Measurements from ENCODE around the gene HPSE2. TPM values are rescaled to one million over a fixed set of nuclear protein-coding genes. Genes with fewer than 3 reads are reported as not detected.

The HPSE2 gene
- total RNA-seq, 1 experiment from 2014 or later, result 0.20 TPM

GRCh38 chr10:99005254-99005653 is 230.4 kb downstream of the HPSE2 start:
- H3K9me3 Mint-ChIP-seq, result peaks cover 16 to 20% of the 10 kb centered on the region in 2 experiments
- no peaks in the 10 kb centered on the region for H3K79me1 ChIP-seq (ENCODE audit: insufficient read depth, low read depth, low read length, poor library complexity, severe bottlenecking)
- H3K4ac ChIP-seq (ENCODE audit: low read depth, low read length), result no peak overlapping the region
- no peak overlapping the region for H3K9ac ChIP-seq (ENCODE audit: extremely low read depth, insufficient read length, low read length)
- no peaks in the 10 kb centered on the region for H4K20me1 ChIP-seq (ENCODE audit: control insufficient read depth, insufficient read depth, insufficient read length)
- no peak overlapping the region for H2AFZ ChIP-seq (ENCODE audit: low read length)
- no peaks in the 10 kb centered on the region for H3K4me1 ChIP-seq (ENCODE audit: insufficient read depth, low read length)
- peaks cover 0 to 13% (median 4%) of the 10 kb centered on the region in 3 experiments; a peak in 3 of 7 replicates for H3K36me3 Mint-ChIP-seq (ENCODE audit: insufficient read depth in 1 of 3, low read depth in 3 of 3)
- TF ChIP-seq CTCF (conservative IDR thresholded peaks at IDR 0.05), result no peak
- H3K9me3 ChIP-seq (ENCODE audit: control insufficient read depth, low read depth, low read length), result no peaks in the 10 kb centered on the region
- 100% methylated on average over 1 of the region's 1 CpG for WGBS (ENCODE audit: extremely low coverage, insufficient read length, low lambda C conversion rate)
- no peaks in the 10 kb centered on the region for H3K27me3 Mint-ChIP-seq (ENCODE audit: low read depth)
- H3K56ac ChIP-seq (ENCODE audit: insufficient read length, low read depth, low read length), result no peak overlapping the region
- H3K18ac ChIP-seq (ENCODE audit: insufficient read length, low read depth, low read length), result no peak overlapping the region
- H3K4me1 Mint-ChIP-seq, result peaks cover 2 to 5% of the 10 kb centered on the region in 2 experiments; a peak in 2 of 4 replicates
- H2BK12ac ChIP-seq (ENCODE audit: insufficient read length, low read depth, low read length), result no peak overlapping the region
- no peak overlapping the region for H3K14ac ChIP-seq (ENCODE audit: insufficient read depth, low read length)
- H3K4me3 Mint-ChIP-seq, result no peak overlapping the region
- H2BK15ac ChIP-seq (ENCODE audit: low read depth, low read length), result no peak overlapping the region
- peaks cover 2% of the 10 kb centered on the region for H3K23me2 ChIP-seq (ENCODE audit: insufficient read length, low read depth, low read length, poor library complexity, severe bottlenecking)
- H3K27ac ChIP-seq (ENCODE audit: insufficient read length, low read depth, low read length), result no peak overlapping the region
- no peaks in the 10 kb centered on the region for H3K79me2 ChIP-seq (ENCODE audit: insufficient read depth, low read length)
- DNase-seq, result no peak
- H4K91ac ChIP-seq (ENCODE audit: insufficient read length, low read depth, low read length), result no peak overlapping the region
- H4K8ac ChIP-seq (replicated peaks; ENCODE audit: insufficient read length, low read depth, low read length), result no peak overlapping the region
- H2BK5ac ChIP-seq (ENCODE audit: insufficient read length, low read length), result no peak overlapping the region
- no peak overlapping the region for H3K27ac Mint-ChIP-seq
- no peak overlapping the region for H2AK5ac ChIP-seq (ENCODE audit: insufficient read length, low read length)
- H3K4me2 ChIP-seq (ENCODE audit: insufficient read depth, insufficient read length, low read length), result no peak overlapping the region
- H2BK20ac ChIP-seq (ENCODE audit: low read depth, low read length, poor library complexity, severe bottlenecking), result no peak overlapping the region
- no peak overlapping the region for H3K23ac ChIP-seq (ENCODE audit: insufficient read length, low read depth, low read length)
- no peaks in the 10 kb centered on the region for H3K27me3 ChIP-seq (ENCODE audit: insufficient read depth, low read length)
- no peak overlapping the region for H4K5ac ChIP-seq (ENCODE audit: insufficient read length, low read depth, low read length)
- no peak overlapping the region for H3T11ph ChIP-seq (ENCODE audit: low read length)
- no peak overlapping the region for H2BK120ac ChIP-seq (ENCODE audit: low read depth, low read length, poor library complexity, severe bottlenecking)
